GM12878 (cell line): ENCODE data around the gene MICAL3. TPM values are rescaled to one million over a fixed set of nuclear protein-coding genes. Genes with fewer than 3 reads are reported as not detected.

Source experiments
- ATAC-seq: fragments of 200-7000 bp; cut with Tn5 transposase; 3 replicates; pipeline ENCODE4 v1.9.1; 2020; ENCODE audit warnings: mild to moderate bottlenecking, moderate library complexity
- BruUV-seq: library from RNA; stranded (reverse); fragments of 400-500 nt; replicated peaks from 2 replicates; lab custom pipeline; 2021; lab: Mats Ljungman, UMichigan
- CTCF ChIA-PET: fragments of 300-600 bp; sonication (Branson Sonifier 250); formaldehyde crosslinking; extraction: SDS; loops from one replicate; lab custom pipeline; 2021; ENCODE audit warnings: inconsistent platforms; lab: Yijun Ruan, JAX
- POLR2A ChIA-PET: fragments of 350-600 bp; formaldehyde crosslinking; extraction: SDS; loops from one replicate; lab custom pipeline; 2021; ENCODE audit warnings: inconsistent platforms; lab: Charles Lee
- RAD21 ChIA-PET: fragments of 300-600 bp; sonication (Branson Sonifier 250); formaldehyde crosslinking; loops from one replicate; lab custom pipeline; 2023; ENCODE audit warnings: antibody characterized with exemption; ENCODE audit not compliant: unreplicated experiment; lab: Charles Lee
- SMC1A ChIA-PET: fragments of 300-600 bp; sonication (Branson Sonifier 250); formaldehyde crosslinking; loops from one replicate; lab custom pipeline; 2023; ENCODE audit not compliant: unreplicated experiment, uncharacterized antibody; lab: Charles Lee
- DNase-seq: peaks from one replicate; pipeline ENCODE4 v3.0.0-alpha.2; 2011; ENCODE audit warnings: low read depth, low spot score
- FAIRE-seq: peaks from 3 replicates; lab custom pipeline; 2011; peaks lifted over from hg19 to GRCh38; lab: Jason Lieb, UNC
- H2AFZ ChIP-seq: 2 replicates; pipeline ENCODE4 v1.6.0; 2011; ENCODE audit warnings: low read depth, low read length, control low read depth; ENCODE audit not compliant: control insufficient read depth
- H3K27ac ChIP-seq: 2 replicates; pipeline ENCODE4 v1.5.1; 2011; ENCODE audit warnings: control low read depth; ENCODE audit not compliant: control insufficient read depth, insufficient read depth
- H3K27me3 ChIP-seq, 2 experiments: replicated peaks in 1 of 2; 2 replicates each; pipeline versions ENCODE4 v1.6.0 to v1.6.1; 2011; ENCODE audit warnings: low read length in 1 of 2; ENCODE audit not compliant: control insufficient read depth in 2 of 2, insufficient read depth in 2 of 2
- H3K36me3 ChIP-seq, 2 experiments: 2 replicates each; pipeline ENCODE4 v1.5.1; 2011; ENCODE audit warnings: low read length in 1 of 2; ENCODE audit not compliant: control insufficient read depth in 2 of 2, insufficient read depth in 2 of 2
- H3K4me1 ChIP-seq: 2 replicates; pipeline ENCODE4 v1.6.1; 2011; ENCODE audit warnings: mild to moderate bottlenecking, low read length, moderate library complexity, mixed read lengths; ENCODE audit not compliant: control insufficient read depth, insufficient read depth
- H3K4me2 ChIP-seq: 2 replicates; pipeline ENCODE4 v1.6.0; 2011; ENCODE audit warnings: control low read depth; ENCODE audit not compliant: control insufficient read depth, insufficient read depth
- H3K4me3 ChIP-seq: fragments of 200-600 bp; sonication (generic); 2 replicates; pipeline ENCODE4 v1.5.1; 2016
- H3K79me2 ChIP-seq: 2 replicates; pipeline ENCODE4 v1.6.0; 2011; ENCODE audit warnings: low read length; ENCODE audit not compliant: control insufficient read depth, insufficient read depth
- H3K9ac ChIP-seq: 2 replicates; pipeline ENCODE4 v1.8.0; 2011; ENCODE audit warnings: low read length, control low read depth, mixed read lengths; ENCODE audit not compliant: control insufficient read depth, insufficient read depth
- H3K9me3 ChIP-seq: replicated peaks from 3 replicates; pipeline ENCODE4 v1.5.1; 2011; ENCODE audit warnings: mild to moderate bottlenecking, low read length; ENCODE audit not compliant: control insufficient read depth, insufficient read depth
- H4K20me1 ChIP-seq: 2 replicates; pipeline ENCODE4 v1.6.0; 2011; ENCODE audit not compliant: control insufficient read depth, insufficient read depth
- ASH2L ChIP-seq: fragments of 300-600, 200-600 bp; sonication (generic); IDR thresholded peaks from 2 replicates; pipeline ENCODE4 v1.6.1; 2017; ENCODE audit warnings: low read depth, mild to moderate bottlenecking, borderline replicate concordance
- BCL3 ChIP-seq: IDR thresholded peaks from 2 replicates; pipeline ENCODE4 v1.6.1; 2011; ENCODE audit warnings: borderline replicate concordance, low read depth, mild to moderate bottlenecking, moderate library complexity, low read length; ENCODE audit not compliant: insufficient read depth, poor library complexity, severe bottlenecking
- CBX3 ChIP-seq: fragments of 200-600 bp; sonication (generic); IDR thresholded peaks from 2 replicates; pipeline ENCODE4 v1.6.1; 2016; ENCODE audit warnings: low read depth, borderline replicate concordance
- CEBPB ChIP-seq, 2 experiments: fragments of 150-350 bp in 1 of 2; IDR thresholded peaks; 2 replicates each; pipeline ENCODE4 v1.6.1; 2012 to 2014; ENCODE audit warnings: low read depth in 2 of 2, low read length in 2 of 2, borderline replicate concordance in 1 of 2, inconsistent platforms in 1 of 2
- CHD4 ChIP-seq: fragments of 200-600 bp; sonication (generic); IDR thresholded peaks from 2 replicates; pipeline ENCODE4 v1.6.1; 2016; ENCODE audit warnings: mild to moderate bottlenecking
- LARP7 ChIP-seq: fragments of 450-650 bp; IDR thresholded peaks from 2 replicates; pipeline ENCODE4 v1.6.1; 2017; ENCODE audit warnings: mild to moderate bottlenecking
- MTA2 ChIP-seq: fragments of 450-650 bp; IDR thresholded peaks from 2 replicates; pipeline ENCODE4 v1.6.1; 2016; ENCODE audit warnings: low read depth, mild to moderate bottlenecking, moderate library complexity
- MXI1 ChIP-seq: fragments of 150-350 bp; IDR thresholded peaks from 2 replicates; pipeline ENCODE4 v1.6.1; 2011; ENCODE audit warnings: low read depth, mild to moderate bottlenecking, inconsistent platforms, low read length, improper control_type of control experiment
- POLR2A ChIP-seq: IDR thresholded peaks from 2 replicates; pipeline ENCODE4 v1.6.1; 2011; ENCODE audit warnings: low read depth, mild to moderate bottlenecking, low read length
- POLR2AphosphoS5 ChIP-seq: IDR thresholded peaks from 2 replicates; pipeline ENCODE4 v1.6.1; 2011; ENCODE audit warnings: mild to moderate bottlenecking, low read length, inconsistent platforms
- RCOR1 ChIP-seq: conservative IDR thresholded peaks from 2 replicates; pipeline ENCODE4 v1.6.1; 2012; ENCODE audit warnings: low read depth, low read length, improper control_type of control experiment
- STAT3 ChIP-seq: IDR thresholded peaks from 2 replicates; pipeline ENCODE4 v1.6.1; 2011; ENCODE audit warnings: low read depth, low read length, improper control_type of control experiment
- TBL1XR1 ChIP-seq: IDR thresholded peaks from 2 replicates; pipeline ENCODE4 v1.6.1; 2012; ENCODE audit warnings: low read depth, low read length, improper control_type of control experiment
- ZNF217 ChIP-seq: fragments of 450-650 bp; IDR thresholded peaks from 2 replicates; pipeline ENCODE4 v1.6.1; 2017; ENCODE audit warnings: antibody characterized with exemption, mild to moderate bottlenecking
- WGBS: methylation state at CpG from one replicate; pipeline ENCODE4 v1.1.6; 2016; ENCODE audit warnings: low lambda C conversion rate; ENCODE audit not compliant: insufficient replicate concordance, insufficient coverage; ENCODE audit errors: missing lambda C conversion rate; 5-methylcytosine and 5-hydroxymethylcytosine counted together
- in situ Hi-C: fragments of 300-500 bp; cut with MboI; formaldehyde crosslinking; loops from 9 replicates; pipeline ENCODE4 v1.14.3; 2018; ENCODE audit warnings: mixed read lengths
- intact Hi-C: fragments of 100-400 bp; cut with micrococcal nuclease; formaldehyde crosslinking; loops from one replicate; pipeline ENCODE4 v1.14.2; 2022; ENCODE audit not compliant: unreplicated experiment
- polyA plus RNA-seq, 11 experiments: library from polyadenylated mRNA; depleted of rRNA in 4 of 11; unstranded in 6 of 11; stranded (reverse) in 5 of 11; fragments of >200 nt; fragmentation: Nextera tagmentation in 4 of 11; fragmentation: Illumina TruSeq in 1 of 11; extraction: Ambion mirVana in 4 of 11; extraction: Trizol in 1 of 11; gene quantifications; 1 replicate in 1 of 11; 2 replicates in 10 of 11; pipeline versions ENCODE4 v1.2.1 to v1.2.3, GENCODE V29; 2011 to 2016; ENCODE audit warnings: inconsistent platforms in 2 of 11, missing spikeins in 2 of 11, low read depth in 1 of 11
- total RNA-seq, 4 experiments: library from RNA; depleted of rRNA in 3 of 4; stranded (reverse); fragments of >200 nt in 3 of 4; fragmentation: Illumina TruSeq in 1 of 4; extraction: Trizol in 1 of 4; gene quantifications; 2 replicates each; pipeline versions ENCODE4 v1.2.1 to v1.2.3, GENCODE V29; 2013 to 2021
- TF ChIP-seq, protein P1 (sequence below): IDR thresholded peaks from 2 replicates; pipeline ENCODE4 v1.6.1; 2011; ENCODE audit warnings: low read depth, mild to moderate bottlenecking, low read length, moderate library complexity, borderline replicate concordance; ENCODE audit errors: extremely low read depth
- TF ChIP-seq, protein P2 (sequence below): fragments of 450-650 bp; IDR thresholded peaks from 2 replicates; pipeline ENCODE4 v1.6.1; 2014; ENCODE audit warnings: mild to moderate bottlenecking
- TF ChIP-seq, protein P3 (sequence below): fragments of 450-650 bp; IDR thresholded peaks from 2 replicates; pipeline ENCODE4 v1.6.1; 2017; ENCODE audit warnings: antibody characterized with exemption, mild to moderate bottlenecking, moderate library complexity

Gene MICAL3
- total and polyA plus RNA-seq, 10 of the 15 experiments (the other 5 are each of a cell fraction or from before 2014, with no cell fraction given), result 2.6 to 92.2 (median 24.0) TPM

GRCh38 chr22:17871726-17872458 lies 152.5 kb downstream of the MICAL3 start:
- DNase-seq, result no peak
- ChIA-PET SMC1A (no interaction called here), RAD21 (no interaction called here), CTCF (interaction anchor here (1.1 kb wide), 1 partner anchor 204 kb away, joined by 5 read pairs; no protein-coding TSS in a partner anchor), POLR2A (no interaction called here)
- no peaks in the 10 kb centered on the region for H3K79me2 ChIP-seq
- no peak overlapping the region for H2AFZ ChIP-seq
- WGBS, result 75% methylated on average over 25 of the region's 32 CpGs
- BruUV-seq, result no TSS peak
- no peak for ATAC-seq
- H3K36me3 ChIP-seq, result peaks cover 17 to 38% of the 10 kb centered on the region in 2 experiments
- in situ Hi-C loops, result no loop called here
- intact Hi-C loops, result no loop called here
- TF ChIP-seq TBL1XR1 (no peak), MXI1 (no peak), ASH2L (no peak), CHD4 (no peak), STAT3 (no peak), CBX3 (no peak), LARP7 (no peak), RCOR1 (no peak), MTA2 (no peak), ZNF217 (no peak), BCL3 (no peak), CEBPB (IDR thresholded peaks at IDR 0.05; ENCODE audit: borderline replicate concordance in 1 of 2, low read depth in 2 of 2, low read length in 2 of 2) (no peak), POLR2A (no peak), POLR2AphosphoS5 (no peak)
- TF ChIP-seq, protein P1, sequence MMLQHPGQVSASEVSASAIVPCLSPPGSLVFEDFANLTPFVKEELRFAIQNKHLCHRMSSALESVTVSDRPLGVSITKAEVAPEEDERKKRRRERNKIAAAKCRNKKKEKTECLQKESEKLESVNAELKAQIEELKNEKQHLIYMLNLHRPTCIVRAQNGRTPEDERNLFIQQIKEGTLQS, result no peak
- TF ChIP-seq, protein P2, sequence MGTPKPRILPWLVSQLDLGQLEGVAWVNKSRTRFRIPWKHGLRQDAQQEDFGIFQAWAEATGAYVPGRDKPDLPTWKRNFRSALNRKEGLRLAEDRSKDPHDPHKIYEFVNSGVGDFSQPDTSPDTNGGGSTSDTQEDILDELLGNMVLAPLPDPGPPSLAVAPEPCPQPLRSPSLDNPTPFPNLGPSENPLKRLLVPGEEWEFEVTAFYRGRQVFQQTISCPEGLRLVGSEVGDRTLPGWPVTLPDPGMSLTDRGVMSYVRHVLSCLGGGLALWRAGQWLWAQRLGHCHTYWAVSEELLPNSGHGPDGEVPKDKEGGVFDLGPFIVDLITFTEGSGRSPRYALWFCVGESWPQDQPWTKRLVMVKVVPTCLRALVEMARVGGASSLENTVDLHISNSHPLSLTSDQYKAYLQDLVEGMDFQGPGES, result no peak
- TF ChIP-seq, protein P3, sequence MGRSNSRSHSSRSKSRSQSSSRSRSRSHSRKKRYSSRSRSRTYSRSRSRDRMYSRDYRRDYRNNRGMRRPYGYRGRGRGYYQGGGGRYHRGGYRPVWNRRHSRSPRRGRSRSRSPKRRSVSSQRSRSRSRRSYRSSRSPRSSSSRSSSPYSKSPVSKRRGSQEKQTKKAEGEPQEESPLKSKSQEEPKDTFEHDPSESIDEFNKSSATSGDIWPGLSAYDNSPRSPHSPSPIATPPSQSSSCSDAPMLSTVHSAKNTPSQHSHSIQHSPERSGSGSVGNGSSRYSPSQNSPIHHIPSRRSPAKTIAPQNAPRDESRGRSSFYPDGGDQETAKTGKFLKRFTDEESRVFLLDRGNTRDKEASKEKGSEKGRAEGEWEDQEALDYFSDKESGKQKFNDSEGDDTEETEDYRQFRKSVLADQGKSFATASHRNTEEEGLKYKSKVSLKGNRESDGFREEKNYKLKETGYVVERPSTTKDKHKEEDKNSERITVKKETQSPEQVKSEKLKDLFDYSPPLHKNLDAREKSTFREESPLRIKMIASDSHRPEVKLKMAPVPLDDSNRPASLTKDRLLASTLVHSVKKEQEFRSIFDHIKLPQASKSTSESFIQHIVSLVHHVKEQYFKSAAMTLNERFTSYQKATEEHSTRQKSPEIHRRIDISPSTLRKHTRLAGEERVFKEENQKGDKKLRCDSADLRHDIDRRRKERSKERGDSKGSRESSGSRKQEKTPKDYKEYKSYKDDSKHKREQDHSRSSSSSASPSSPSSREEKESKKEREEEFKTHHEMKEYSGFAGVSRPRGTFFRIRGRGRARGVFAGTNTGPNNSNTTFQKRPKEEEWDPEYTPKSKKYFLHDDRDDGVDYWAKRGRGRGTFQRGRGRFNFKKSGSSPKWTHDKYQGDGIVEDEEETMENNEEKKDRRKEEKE, result no peak
- H3K27ac ChIP-seq, result no peak overlapping the region
- no peak overlapping the region for H3K4me2 ChIP-seq
- H3K4me1 ChIP-seq, result no peaks in the 10 kb centered on the region
- no peaks in the 10 kb centered on the region for H4K20me1 ChIP-seq
- no peak overlapping the region for H3K9ac ChIP-seq
- H3K4me3 ChIP-seq, result no peak overlapping the region
- FAIRE-seq, result no peak
- H3K9me3 ChIP-seq, result 0 out of 3 replicates have a peak, but pooled peaks cover 1% of the 10 kb centered on the region
- H3K27me3 ChIP-seq, result no peaks in the 10 kb centered on the region
